Suppressor macrophage (primary cell): ENCODE results near the gene PHF2.
"Not testable (repeated sequence)": the region's sequence is repeated elsewhere in the genome, so short reads cannot be mapped to it uniquely, and the experiment has no call there.

Experiments used
- DNase-seq, 4 experiments: peaks; one replicate each; pipeline ENCODE4 v3.0.0-alpha.2; 2020 to 2022

The PHF2 gene

DNA sequence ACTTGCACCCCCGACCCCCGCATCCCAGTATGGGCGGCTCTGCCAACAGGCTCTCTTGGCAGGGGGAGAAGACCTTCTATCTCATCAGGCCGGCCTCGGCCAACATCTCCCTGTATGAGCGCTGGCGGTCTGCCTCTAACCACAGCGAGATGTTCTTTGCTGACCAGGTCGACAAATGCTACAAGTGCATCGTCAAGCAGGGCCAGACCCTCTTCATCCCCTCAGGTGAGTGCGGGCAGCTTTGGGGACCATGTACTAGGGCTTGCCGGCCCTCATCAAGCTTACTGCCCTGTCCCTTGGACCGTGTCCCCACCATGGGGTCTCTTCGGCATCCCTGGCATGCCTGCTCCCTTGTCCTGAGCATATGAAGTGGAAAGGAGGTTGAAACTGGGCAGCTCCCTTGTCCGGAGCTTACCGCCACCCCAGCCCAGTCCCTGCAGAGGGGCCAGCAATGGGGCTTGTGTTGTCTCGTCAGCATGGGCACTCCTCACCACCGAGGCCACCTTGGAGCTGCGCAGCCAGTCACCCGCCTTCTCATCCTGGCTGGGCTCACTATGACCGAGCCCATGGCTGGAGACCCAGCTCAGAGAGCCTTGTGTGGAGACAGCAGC lies 78.1 kb downstream of the PHF2 start:
- DNase-seq = no peak

DNA sequence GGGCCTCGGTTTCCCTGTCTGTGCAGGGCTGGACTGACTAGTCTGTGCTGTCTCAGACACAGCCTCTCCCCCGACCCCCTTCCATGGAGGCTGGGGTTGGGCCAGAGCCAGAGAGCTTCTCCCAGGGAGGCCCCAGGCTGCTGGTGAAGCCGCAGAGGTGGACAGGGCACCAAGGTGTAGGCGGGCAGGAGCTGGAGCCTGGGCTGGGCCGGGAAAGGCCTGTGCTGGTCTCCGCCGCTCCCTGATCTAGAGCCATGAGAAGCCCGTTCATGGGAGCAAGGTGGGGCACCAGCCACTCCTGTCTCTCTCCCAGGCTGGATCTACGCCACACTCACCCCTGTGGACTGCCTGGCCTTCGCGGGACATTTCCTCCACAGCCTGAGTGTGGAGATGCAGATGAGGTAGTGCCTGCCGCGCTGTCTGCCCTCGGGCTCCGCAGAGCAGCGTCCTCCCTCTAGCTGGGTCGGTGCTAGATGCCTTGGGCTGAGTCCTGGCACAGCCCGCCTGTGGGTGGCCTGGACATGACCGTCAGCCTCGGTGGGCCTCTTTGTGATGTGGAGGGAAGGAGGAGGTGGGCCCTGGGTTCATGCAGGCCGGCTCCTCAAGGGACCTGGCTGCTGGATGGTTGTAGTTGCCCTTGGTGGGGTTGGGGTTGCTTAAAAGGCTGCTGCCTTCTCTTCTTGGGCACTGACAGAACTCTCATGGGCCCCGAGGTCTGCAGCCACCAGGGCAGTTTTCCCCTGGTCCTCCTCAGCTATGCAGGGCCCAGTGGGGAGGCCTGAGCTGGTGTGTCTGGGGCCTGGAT lies 79.4 kb downstream of the PHF2 start:
- no peak for DNase-seq

- DNase-seq = no peak
These were observed 80.2 kb downstream of the PHF2 start for GRCh38 chr9:93656426-93657239.

GRCh38 chr9:93657331-93658111 lies 81.1 kb downstream of the PHF2 start:
- no peak for DNase-seq

DNA sequence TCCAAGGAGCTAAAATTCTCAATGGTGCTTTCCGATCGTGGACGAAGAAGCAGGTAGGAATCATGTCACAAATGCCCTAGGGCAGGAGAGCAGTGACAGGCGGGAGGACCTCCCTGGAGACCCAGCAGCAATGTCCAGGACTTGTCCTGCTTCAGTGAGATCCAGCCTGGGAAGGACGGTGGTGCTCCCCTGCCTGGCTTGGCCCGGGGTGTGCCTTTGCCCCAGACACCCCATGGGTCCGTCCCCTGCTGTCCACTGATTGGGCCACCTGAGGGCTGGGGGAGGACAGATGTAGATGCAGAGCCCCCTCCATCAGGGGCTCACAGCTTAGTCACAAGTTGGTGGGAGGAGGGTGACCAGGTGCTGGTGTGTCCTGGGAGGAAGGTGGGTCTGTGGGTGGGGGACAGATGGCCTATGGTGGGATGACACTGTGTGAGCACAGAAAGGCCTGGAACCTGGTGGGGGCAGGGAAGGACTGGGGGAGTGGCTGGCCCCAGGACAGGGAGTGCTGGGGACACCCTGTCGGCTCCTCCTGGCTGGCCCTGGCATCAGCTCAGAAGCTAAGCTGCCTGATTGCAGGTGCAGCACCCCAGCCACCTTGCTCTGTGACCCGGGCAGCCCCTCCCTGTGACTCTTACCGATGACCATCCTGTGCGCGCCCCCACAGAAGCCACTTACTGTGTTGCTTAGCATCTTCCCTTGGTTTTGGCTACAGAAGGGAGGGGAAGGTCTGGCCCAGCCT lies 82.0 kb downstream of the PHF2 start:
- no peak for DNase-seq

GRCh38 chr9:93659044-93659836 lies 82.9 kb downstream of the PHF2 start:
- no peak for DNase-seq

- no peak for DNase-seq
These were observed 83.4 kb downstream of the PHF2 start for GRCh38 chr9:93659837-93660177.

GRCh38 chr9:93660352-93661046 lies 84.1 kb downstream of the PHF2 start:
- no peak for DNase-seq

DNA sequence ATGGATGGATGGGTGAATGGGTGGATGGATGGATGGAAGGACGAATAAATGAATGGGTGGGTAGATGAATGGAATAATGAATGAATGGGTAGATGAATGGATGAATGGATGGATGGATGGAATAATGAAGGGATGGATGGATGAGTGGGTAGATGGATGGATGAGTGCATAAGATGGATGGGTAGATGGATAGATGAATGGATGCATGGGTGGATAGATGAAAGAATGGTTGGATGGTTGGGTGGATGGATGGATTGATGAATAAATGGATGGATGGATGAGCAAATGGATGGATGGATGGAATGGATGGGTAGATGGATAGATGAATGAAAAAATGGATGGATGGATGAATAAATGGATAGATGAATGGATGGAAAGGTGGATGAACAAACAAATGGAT lies 85.2 kb downstream of the PHF2 start:
- DNase-seq = no peak

- no peak for DNase-seq
These were observed 85.7 kb downstream of the PHF2 start for GRCh38 chr9:93662016-93662638.

DNA sequence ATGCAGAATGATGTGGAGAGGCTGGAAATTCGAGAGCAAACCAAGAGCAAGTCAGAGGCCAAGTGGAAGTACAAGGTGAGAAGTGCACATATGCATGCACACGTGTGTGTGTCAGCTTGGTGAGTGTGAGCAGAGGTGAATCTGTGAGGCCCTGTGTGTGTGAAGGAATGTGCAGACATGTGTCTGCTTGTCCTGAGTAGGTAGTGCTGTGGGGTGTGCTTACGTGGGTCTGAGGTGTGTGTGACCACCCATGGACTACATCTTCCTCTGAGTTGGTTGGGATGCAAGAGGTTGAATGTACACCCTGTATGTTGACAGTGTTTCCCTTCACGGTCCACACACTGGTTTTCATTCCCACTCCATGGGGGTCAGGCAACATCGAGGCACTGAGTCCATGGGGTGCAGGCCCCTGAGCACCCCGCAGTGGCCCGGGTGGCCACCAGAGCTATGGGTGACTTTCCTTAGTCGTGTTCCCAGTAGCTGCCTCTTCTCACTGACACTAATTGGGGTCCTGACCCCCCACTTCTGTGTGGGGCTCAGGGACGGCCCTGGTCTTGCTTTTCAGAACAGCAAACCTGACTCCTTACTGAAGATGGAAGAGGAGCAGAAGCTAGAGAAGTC lies 86.7 kb downstream of the PHF2 start:
- no peak for DNase-seq

DNA sequence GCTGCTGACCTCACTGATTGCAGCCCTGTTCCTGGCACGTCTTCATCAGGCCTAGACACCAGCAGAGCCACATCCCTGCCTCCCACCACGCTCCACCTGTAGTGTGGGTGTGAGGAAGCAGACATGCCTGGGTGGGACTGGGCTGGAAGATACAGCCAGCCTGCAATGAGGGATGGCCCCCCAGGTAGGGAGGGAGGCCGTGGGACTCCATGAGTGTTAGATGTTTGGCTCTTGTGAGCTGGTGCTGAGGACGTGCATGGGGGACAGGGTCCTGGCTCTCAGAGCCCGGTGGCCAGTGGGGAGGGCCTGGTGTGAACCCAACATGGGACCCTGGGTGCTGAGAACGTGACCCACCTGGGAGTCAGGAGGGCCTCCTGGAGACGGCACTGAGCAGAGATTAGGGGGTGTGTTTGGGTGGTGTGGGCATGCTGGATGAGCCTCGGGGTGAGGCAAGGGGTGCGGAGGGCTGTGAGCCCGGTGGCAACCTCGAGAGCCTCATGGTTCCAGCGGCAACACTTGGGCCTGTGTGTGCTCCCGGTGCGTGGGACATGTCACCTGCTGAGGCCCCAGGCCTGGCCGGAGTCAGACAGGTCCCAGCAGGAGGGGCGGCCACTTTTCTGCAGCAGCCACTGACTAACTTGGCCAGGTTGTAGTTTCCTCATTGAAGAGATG lies 87.6 kb downstream of the PHF2 start:
- DNase-seq = no peak

- DNase-seq = no peak
These were observed 88.3 kb downstream of the PHF2 start for GRCh38 chr9:93664549-93665120.

- DNase-seq = no peak
These were observed 88.8 kb downstream of the PHF2 start for GRCh38 chr9:93665128-93665636.

DNA sequence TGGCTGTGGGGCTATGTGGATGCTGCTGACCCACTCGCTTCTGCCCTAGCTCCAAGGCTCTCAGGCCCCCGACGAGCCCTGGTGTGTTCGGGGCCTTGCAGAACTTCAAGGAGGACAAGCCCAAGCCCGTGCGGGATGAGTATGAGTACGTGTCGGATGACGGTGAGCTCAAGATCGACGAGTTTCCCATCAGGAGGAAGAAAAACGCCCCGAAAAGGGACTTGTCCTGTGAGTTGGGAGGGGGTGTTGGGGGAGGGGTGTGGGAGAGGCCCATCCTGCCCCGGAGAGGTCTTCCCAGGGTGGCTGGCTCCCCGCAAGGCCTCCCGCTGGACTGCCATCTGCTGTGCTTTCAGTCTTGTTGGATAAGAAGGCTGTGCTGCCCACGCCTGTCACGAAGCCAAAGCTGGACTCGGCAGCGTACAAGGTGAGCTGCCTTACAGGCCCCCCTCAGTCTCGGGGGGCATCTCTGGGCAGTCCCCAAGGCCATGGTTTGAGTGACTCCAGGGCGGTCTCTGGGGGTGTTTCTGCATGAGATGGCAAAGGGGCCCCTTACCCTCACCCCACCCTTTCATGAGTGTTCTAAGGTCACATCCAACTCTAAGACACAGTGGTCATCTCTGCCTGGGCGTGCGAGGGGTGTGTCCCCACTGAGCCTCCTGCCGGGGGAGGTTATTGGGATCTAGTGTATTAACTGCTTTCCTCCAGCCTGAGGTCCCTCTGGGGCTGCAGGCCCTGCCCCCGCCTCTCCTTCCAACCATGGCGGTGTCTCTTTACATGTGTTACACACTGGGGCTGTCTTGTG lies 89.5 kb downstream of the PHF2 start:
- no peak for DNase-seq

- not testable (repeated sequence) for DNase-seq
These were observed 90.0 kb downstream of the PHF2 start for GRCh38 chr9:93666439-93666784.

DNA sequence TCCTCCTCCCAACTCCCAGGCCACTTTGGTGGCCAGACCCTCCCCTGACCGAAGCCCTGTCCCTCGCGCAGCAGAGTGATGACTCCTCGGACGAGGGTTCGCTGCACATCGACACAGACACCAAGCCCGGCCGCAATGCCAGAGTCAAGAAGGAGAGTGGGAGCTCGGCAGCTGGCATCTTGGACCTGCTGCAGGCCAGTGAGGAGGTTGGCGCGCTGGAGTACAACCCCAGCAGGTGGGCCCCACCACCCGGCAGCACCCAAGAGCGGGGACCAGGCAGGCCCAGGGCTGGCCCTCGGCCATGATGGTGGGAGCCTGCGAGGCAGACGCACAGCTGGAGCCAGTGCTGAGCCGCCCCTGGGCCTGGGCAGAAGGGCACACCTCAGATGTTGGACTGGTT lies 90.6 kb downstream of the PHF2 start:
- DNase-seq = no peak

- DNase-seq = no peak
These were observed 91.2 kb downstream of the PHF2 start for GRCh38 chr9:93667627-93668026.
